AG04450 (cell line): Measurements from ENCODE around the gene NACC2. TPM values are rescaled to one million over a fixed set of nuclear protein-coding genes. Genes with fewer than 3 reads are reported as not detected.
A peak's percentile ranks its signal among the peaks of the same experiment; 100 is the strongest.

Experiments
- CTCF ChIA-PET: fragments of 300-600, 350-600 bp; formaldehyde crosslinking; extraction: SDS; loops from one replicate; lab custom pipeline; 2022; ENCODE audit warnings: antibody characterized with exemption, inconsistent platforms; lab: Charles Lee
- POLR2A ChIA-PET: fragments of 350-600 bp; formaldehyde crosslinking; extraction: SDS; loops from one replicate; lab custom pipeline; 2021; ENCODE audit warnings: antibody characterized with exemption, inconsistent platforms; lab: Yijun Ruan, JAX
- DNase-seq: peaks from one replicate; pipeline ENCODE4 v3.0.0-alpha.2; 2011; ENCODE audit warnings: low read depth, low spot score
- H3K27ac ChIP-seq: one replicate; pipeline ENCODE4 v1.5.1; 2012; ENCODE audit warnings: low read depth, low read length, control low read depth
- H3K27me3 ChIP-seq: one replicate; pipeline ENCODE4 v1.6.0; 2012; ENCODE audit warnings: low read length; ENCODE audit not compliant: control insufficient read depth, insufficient read depth
- H3K4me3 ChIP-seq: 2 replicates; pipeline ENCODE4 v1.5.1; 2011; ENCODE audit warnings: mild to moderate bottlenecking, low read depth, low read length, control low read depth
- H3K9me3 ChIP-seq: 2 replicates; pipeline ENCODE4 v1.5.1; 2012; ENCODE audit warnings: low read length; ENCODE audit not compliant: control insufficient read depth, insufficient read depth
- polyA plus RNA-seq: library from polyadenylated mRNA; depleted of rRNA; stranded (reverse); fragments of >200 nt; gene quantifications from 2 replicates; pipeline ENCODE4 v1.2.3, GENCODE V29; 2011
- TF ChIP-seq, protein P1 (sequence below): IDR thresholded peaks from 2 replicates; pipeline ENCODE4 v1.5.1; 2011; ENCODE audit warnings: low read depth, low read length, control low read depth, inconsistent platforms

The NACC2 gene
- polyA plus RNA-seq, 1 experiment, result 11.7 TPM

DNA sequence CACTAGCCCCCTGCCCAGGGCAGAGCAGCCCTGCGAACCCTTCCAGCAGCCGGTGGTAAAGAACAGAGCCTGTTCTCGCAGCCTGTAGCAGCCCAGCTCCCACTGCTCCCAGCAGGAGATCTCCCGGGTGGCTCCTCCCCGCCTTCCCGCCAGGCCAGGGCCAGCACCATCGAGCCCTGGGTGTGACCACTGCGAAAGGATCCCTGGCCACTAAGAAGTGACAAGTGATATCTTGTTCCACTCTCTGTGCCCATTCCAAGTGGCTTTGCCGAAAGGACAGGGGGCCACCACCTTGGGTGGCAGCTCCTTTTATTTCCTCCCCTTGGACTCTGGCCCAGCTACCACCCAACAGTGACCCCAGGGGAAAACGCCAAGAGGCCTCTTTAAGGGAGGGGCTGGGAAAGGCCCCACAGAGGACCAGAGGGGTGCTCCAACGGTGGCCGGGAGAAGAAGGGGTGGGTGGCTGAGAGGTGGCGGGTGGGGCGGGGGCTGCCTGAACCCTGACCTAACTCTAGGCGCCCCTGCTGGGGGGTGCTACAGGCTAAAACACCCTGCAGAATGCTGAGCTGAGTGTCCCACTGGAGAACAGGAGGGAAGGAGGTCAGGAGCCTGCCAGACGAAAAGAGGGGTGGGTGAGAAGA is 1.6 kb downstream of the NACC2 start:
- H3K4me3 ChIP-seq, result peak overlapping the region; percentile 73
- TF ChIP-seq, protein P1, sequence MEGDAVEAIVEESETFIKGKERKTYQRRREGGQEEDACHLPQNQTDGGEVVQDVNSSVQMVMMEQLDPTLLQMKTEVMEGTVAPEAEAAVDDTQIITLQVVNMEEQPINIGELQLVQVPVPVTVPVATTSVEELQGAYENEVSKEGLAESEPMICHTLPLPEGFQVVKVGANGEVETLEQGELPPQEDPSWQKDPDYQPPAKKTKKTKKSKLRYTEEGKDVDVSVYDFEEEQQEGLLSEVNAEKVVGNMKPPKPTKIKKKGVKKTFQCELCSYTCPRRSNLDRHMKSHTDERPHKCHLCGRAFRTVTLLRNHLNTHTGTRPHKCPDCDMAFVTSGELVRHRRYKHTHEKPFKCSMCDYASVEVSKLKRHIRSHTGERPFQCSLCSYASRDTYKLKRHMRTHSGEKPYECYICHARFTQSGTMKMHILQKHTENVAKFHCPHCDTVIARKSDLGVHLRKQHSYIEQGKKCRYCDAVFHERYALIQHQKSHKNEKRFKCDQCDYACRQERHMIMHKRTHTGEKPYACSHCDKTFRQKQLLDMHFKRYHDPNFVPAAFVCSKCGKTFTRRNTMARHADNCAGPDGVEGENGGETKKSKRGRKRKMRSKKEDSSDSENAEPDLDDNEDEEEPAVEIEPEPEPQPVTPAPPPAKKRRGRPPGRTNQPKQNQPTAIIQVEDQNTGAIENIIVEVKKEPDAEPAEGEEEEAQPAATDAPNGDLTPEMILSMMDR, result no peak
- no peak for DNase-seq
- ChIA-PET POLR2A (interaction anchor here (0.6 to 3.2 kb wide), 5 partner anchors 16 to 53 kb away, joined by 3 to 12 read pairs (median 3); no protein-coding TSS in a partner anchor), CTCF (interaction anchor here (0.9 to 1.2 kb wide), 3 partner anchors 12 to 29 kb away, joined by 3 to 4 read pairs (median 3); no protein-coding TSS in a partner anchor)
- peak overlapping the region; percentile 11 for H3K27ac ChIP-seq
- H3K9me3 ChIP-seq, result no peaks in the 10 kb centered on the region; the same call in 1 of the 2 replicates
- H3K27me3 ChIP-seq, result no peaks in the 10 kb centered on the region

DNA sequence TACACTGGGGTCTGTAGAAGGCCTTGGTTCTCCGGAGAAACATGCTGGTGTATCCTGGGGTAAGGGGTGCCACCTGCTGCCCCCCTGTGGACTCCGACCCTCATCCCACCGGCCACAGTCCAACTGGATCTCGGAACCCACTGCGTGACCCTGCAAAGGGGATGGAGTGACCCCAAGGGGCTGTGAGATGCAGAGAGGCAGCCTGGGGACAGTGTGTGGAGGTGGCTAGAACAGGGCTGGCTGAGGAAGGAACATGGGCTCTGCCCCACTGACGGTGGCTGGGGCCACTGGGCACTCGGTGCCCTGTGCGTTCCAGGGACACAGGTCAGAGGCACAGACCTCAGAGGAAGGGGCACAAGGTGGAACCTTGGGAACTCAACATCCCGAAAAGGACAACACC is 2.3 kb downstream of the NACC2 start:
- TF ChIP-seq, protein P1, result no peak
- H3K27me3 ChIP-seq, result no peaks in the 10 kb centered on the region
- ChIA-PET CTCF (no interaction called here), POLR2A (interaction anchor here (1.1 kb wide), 1 partner anchor 25 kb away, joined by 3 read pairs; no protein-coding TSS in a partner anchor)
- H3K27ac ChIP-seq, result no peak overlapping the region
- H3K9me3 ChIP-seq, result no peaks in the 10 kb centered on the region; the same call in 1 of the 2 replicates
- no peak overlapping the region for H3K4me3 ChIP-seq
- no peak for DNase-seq

DNA sequence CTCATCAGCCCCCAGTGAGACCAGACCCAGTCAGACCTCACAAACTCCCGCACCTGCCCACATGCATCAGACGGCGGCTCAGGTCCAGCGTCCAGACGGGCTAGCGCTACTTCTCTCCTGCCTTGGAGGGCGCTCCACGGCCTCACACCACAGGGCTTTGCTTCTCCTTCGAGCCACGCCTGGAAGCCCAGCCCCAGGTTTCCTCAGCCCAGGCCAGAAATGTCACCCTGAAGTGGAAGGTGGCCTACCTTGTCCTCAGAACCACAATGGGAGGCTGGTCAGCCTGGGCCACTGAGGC is 2.8 kb downstream of the NACC2 start:
- TF ChIP-seq, protein P1, result no peak
- ChIA-PET POLR2A (no interaction called here), CTCF (no interaction called here)
- no peak for DNase-seq
- H3K27me3 ChIP-seq, result no peaks in the 10 kb centered on the region
- no peak overlapping the region for H3K4me3 ChIP-seq
- H3K27ac ChIP-seq, result no peak overlapping the region
- H3K9me3 ChIP-seq, result no peaks in the 10 kb centered on the region; the same call in 1 of the 2 replicates

DNA sequence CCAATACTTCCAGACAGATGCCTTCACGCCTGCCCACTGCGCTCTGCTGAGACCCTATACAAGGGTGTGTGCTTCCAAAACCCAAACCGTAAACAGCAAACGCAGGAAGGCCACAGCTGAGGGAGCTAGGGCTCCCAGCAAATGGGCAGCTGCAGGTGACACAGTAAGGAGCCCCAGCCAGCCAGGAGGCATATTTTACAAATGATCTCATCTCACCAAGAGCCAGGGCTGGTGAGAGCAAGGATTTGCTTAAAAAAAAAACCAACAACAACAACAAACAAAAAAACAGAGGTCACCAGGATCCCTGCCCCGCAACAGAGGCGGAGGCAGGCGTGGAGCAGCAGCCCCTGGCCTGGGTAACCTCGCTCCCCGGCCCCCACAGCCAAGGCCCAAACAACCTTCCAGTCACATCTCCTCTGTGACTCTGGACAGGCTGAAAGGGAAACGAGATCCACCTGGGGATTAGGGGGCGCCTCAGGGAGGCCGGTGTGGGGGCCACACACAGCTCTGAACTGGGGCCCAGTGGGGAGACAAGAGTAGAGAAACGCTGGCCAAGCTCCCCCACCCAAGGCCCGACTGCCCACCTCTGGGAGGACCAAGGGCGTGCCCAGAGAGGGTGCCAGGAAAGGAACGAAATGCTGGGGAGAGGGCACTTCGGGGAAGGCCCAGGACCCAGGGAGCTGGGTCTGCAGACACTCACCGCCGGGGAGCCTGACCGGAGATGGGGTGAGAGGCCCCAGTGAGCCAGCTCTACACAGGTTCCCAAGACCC is 3.3 kb downstream of the NACC2 start:
- Histone ChIP-seq H3K27ac (peak overlapping the region; percentile 11), H3K4me3 (no peak overlapping the region), H3K27me3 (no peaks in the 10 kb centered on the region), H3K9me3 (no peaks in the 10 kb centered on the region; the same call in 1 of the 2 replicates)
- TF ChIP-seq, protein P1, result no peak
- ChIA-PET CTCF (no interaction called here), POLR2A (no interaction called here)
- no peak for DNase-seq
